Parathyroid adenoma (tissue), 2 donors: ENCODE data around the gene ERCC2.
"Not testable (repeated sequence)": the region's sequence is repeated elsewhere in the genome, so short reads cannot be mapped to it uniquely, and the experiment has no call there.

Source experiments
- H2AFZ ChIP-seq: fragments of 300-600 bp; sonication (generic); one replicate; pipeline ENCODE4 v1.7.0; 2017; ENCODE audit warnings: antibody characterized with exemption, mild to moderate bottlenecking
- H3K27ac ChIP-seq: fragments of 300-600 bp; sonication (generic); one replicate; pipeline ENCODE4 v1.7.0; 2017
- H3K27me3 ChIP-seq: fragments of 300-600 bp; sonication (generic); one replicate; pipeline ENCODE4 v1.7.0; 2017; ENCODE audit warnings: low read length; ENCODE audit not compliant: control insufficient read depth, insufficient read depth
- H3K36me3 ChIP-seq: fragments of 300-600 bp; sonication (generic); one replicate; pipeline ENCODE4 v1.7.0; 2017; ENCODE audit warnings: low read length; ENCODE audit not compliant: control insufficient read depth, insufficient read depth
- H3K4me1 ChIP-seq: fragments of 300-600 bp; sonication (generic); one replicate; pipeline ENCODE4 v1.7.0; 2017; ENCODE audit warnings: control low read depth
- H3K4me2 ChIP-seq: fragments of 300-600 bp; sonication (generic); one replicate; pipeline ENCODE4 v1.7.0; 2017; ENCODE audit warnings: low read length
- H3K4me3 ChIP-seq: fragments of 300-600 bp; sonication (generic); one replicate; pipeline ENCODE4 v1.7.0; 2017; ENCODE audit warnings: low read depth, low read length
- H3K79me2 ChIP-seq: fragments of 300-600 bp; sonication (generic); one replicate; pipeline ENCODE4 v1.7.0; 2017; ENCODE audit warnings: control low read depth
- H3K9ac ChIP-seq: fragments of 300-600 bp; sonication (generic); one replicate; pipeline ENCODE4 v1.7.0; 2017; ENCODE audit warnings: mild to moderate bottlenecking
- H3K9me3 ChIP-seq: fragments of 300-600 bp; sonication (generic); one replicate; pipeline ENCODE4 v1.7.0; 2017; ENCODE audit warnings: low read length; ENCODE audit not compliant: control insufficient read depth
- TF ChIP-seq, protein P1 (sequence below): fragments of 300-600 bp; sonication (generic); IDR thresholded peaks from one replicate; pipeline ENCODE4 v1.7.0; 2017; ENCODE audit warnings: antibody characterized with exemption, mild to moderate bottlenecking
- donor health status: primary hyperparathyroidism.

ERCC2 gene

DNA sequence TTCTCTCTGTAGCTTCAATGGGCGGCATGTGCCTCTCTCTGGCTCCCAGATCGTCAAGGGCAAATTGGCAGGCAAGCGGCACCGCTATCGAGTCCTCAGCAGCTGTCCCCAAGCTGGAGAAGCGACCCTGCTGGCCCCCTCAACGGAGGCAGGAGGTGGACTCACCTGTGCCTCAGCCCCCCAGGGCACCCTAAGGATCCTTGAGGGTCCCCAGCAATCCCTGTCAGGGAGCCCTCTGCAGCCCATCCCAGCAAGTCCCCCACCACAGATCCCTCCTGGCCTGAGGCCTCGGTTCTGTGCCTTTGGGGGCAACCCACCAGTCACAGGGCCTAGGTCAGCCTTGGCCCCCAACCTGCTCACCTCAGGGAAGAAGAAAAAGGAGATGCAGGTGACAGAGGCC is 37.7 kb upstream of the ERCC2 start:
- H3K27me3 ChIP-seq = no peaks in the 10 kb centered on the region
- H3K4me1 ChIP-seq = peaks cover 8% of the 10 kb centered on the region
- peaks cover 6% of the 10 kb centered on the region for H3K79me2 ChIP-seq
- H3K4me2 ChIP-seq = no peak overlapping the region
- no peaks in the 10 kb centered on the region for H3K9me3 ChIP-seq
- TF ChIP-seq, protein P1, sequence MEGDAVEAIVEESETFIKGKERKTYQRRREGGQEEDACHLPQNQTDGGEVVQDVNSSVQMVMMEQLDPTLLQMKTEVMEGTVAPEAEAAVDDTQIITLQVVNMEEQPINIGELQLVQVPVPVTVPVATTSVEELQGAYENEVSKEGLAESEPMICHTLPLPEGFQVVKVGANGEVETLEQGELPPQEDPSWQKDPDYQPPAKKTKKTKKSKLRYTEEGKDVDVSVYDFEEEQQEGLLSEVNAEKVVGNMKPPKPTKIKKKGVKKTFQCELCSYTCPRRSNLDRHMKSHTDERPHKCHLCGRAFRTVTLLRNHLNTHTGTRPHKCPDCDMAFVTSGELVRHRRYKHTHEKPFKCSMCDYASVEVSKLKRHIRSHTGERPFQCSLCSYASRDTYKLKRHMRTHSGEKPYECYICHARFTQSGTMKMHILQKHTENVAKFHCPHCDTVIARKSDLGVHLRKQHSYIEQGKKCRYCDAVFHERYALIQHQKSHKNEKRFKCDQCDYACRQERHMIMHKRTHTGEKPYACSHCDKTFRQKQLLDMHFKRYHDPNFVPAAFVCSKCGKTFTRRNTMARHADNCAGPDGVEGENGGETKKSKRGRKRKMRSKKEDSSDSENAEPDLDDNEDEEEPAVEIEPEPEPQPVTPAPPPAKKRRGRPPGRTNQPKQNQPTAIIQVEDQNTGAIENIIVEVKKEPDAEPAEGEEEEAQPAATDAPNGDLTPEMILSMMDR = no peak
- no peaks in the 10 kb centered on the region for H3K36me3 ChIP-seq
- H3K27ac ChIP-seq = no peak overlapping the region
- no peak overlapping the region for H2AFZ ChIP-seq
- H3K4me3 ChIP-seq = no peak overlapping the region
- no peak overlapping the region for H3K9ac ChIP-seq

DNA sequence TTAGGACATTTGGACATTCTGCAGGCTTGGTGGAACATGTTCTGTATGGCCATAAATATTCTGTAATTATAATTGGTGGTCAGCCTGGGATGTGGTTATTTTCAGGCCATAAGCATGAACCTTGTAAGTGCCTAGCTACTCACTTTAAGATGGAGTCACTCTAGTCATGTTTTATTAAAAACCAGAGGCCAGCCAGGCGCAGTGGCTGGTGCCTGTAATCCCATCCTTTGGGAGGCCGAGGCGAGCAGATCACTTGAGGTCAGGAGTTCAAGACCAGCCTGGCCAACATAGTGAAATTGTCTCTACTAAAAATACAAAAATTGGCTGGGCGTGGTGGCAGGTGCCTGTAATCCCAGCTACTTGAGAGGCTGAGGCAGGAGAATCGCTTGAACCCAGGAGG is 37.2 kb upstream of the ERCC2 start:
- not testable (repeated sequence) for H3K79me2 ChIP-seq, H2AFZ ChIP-seq, H3K9me3 ChIP-seq, H3K27ac ChIP-seq, H3K36me3 ChIP-seq, H3K27me3 ChIP-seq, H3K9ac ChIP-seq, H3K4me2 ChIP-seq, H3K4me1 ChIP-seq
- peak overlapping the region; percentile 80 for H3K4me3 ChIP-seq

DNA sequence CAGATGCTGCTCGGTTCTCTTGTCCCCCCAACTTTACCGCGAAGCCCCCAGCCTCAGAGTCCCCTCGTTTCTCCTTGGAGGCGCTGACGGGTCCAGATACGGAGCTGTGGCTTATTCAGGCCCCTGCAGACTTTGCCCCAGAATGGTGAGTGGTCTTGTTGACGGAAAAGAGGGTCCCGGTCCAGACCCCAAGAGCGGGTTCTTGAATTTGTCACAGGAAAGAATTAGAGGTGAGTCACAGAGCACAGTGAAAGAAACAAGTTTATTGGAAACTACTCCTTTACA is 36.7 kb upstream of the ERCC2 start:
- H3K4me2 ChIP-seq = peak overlapping the region; percentile 59
- H3K9ac ChIP-seq = no peak overlapping the region
- H3K4me1 ChIP-seq = peaks cover 8% of the 10 kb centered on the region
- H3K27me3 ChIP-seq = no peaks in the 10 kb centered on the region
- no peaks in the 10 kb centered on the region for H3K9me3 ChIP-seq
- no peaks in the 10 kb centered on the region for H3K36me3 ChIP-seq
- peak overlapping the region; percentile 80 for H3K4me3 ChIP-seq
- no peak overlapping the region for H3K27ac ChIP-seq
- H2AFZ ChIP-seq = no peak overlapping the region
- peaks cover 6% of the 10 kb centered on the region for H3K79me2 ChIP-seq
- TF ChIP-seq, protein P1 = no peak

DNA sequence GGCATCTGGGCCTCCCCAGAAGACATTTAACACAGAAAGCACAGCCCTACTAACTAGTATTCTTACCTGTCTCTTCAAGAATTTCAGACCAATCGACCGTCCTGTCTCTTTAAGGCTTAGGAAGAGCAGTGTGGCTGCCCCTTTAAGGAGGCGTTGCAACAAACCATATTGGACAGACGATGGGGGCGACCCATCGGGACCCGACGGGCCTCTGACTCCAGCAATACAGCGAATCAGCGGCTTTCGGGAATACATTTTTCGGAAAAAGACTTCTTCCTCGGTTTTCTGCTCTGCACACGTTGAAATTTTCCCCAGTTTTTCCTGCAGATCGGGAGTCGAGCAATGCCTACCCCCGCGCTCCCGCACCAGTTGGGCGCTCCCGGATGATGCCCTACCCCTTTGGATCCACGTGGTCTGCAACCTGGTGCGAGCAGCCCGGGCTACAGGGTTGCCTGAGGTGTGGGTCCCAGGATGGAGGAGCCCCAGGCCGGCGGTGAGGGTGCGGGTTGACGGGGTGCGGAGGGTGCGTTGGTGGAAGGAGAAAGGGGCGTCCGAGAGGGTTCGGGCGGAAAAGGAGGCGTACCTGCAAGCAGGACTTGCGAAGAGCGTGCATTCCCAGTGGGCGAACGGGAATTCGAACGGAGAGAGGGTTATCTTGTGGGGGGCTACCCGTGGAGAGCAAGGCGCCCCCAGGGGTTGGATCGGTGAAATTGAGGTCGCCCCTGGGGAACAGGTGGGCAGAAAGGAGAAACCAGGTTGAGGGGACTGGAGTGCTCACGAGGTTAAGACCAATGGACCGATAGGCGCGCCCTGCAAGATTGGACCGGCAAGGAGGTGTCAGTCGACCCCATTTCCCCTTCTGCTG is 36.1 kb upstream of the ERCC2 start, which contains the start of gene POLR1G:
Gene POLR1G, plus strand, starts transcription at position 419 of the 865 bp plus-strand sequence. Its CDS starts 53 bp downstream, at position 472.
- Histone ChIP-seq H3K9me3 (no peaks in the 10 kb centered on the region), H3K79me2 (peaks cover 6% of the 10 kb centered on the region), H3K9ac (peak within 1 kb of the TSS; percentile 64), H3K36me3 (no peaks in the 10 kb centered on the region), H3K4me1 (peaks cover 8% of the 10 kb centered on the region), H3K4me2 (peak within 1 kb of the TSS; percentile 59), H3K27ac (peak within 1 kb of the TSS; percentile 99), H3K4me3 (peak within 1 kb of the TSS; percentile 80), H2AFZ (peak within 1 kb of the TSS; percentile 99), H3K27me3 (no peaks in the 10 kb centered on the region)
- TF ChIP-seq, protein P1 = no peak

DNA sequence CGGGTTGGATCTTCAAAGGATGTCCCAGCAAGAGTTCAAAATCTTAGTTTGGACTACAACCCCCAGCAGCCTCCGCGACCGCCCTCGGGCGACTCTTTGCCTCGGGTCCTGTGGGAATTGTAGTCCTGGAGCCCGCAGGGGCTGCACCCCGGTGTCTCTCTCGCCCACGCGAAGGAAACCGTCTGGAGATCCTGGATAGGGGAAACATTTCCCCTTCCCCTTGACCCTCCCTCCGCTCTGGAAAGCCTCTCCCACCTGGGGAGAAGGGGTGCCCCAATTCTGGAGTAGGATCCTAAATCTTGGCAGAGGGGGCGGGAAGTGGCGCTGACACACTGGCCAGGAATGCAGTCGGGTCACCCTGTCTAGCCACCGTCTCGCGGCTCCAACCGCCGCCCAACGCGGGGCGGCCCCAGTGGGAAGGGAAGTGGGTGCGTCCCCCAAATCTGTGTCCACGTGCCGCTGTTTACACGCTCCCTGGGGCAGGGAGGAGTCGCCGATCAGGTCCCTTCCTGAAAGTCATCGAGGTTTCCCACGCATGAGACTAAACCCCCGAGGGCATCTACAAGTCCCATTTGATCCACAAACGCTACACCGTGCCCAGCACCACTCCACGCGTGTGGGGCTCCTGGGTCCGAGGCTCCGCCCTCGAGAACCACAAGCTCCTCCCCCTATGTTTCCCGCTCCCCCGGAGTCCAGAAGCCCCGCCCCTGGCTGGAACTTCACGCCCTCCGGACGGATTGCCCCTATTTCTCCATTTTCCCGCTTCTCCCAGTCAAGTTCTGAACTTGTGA is 35.3 kb upstream of the ERCC2 start:
- Histone ChIP-seq H3K27ac (peak overlapping the region; percentile 99), H3K27me3 (no peaks in the 10 kb centered on the region), H3K4me3 (peak overlapping the region; percentile 80), H2AFZ (peak overlapping the region; percentile 99), H3K9ac (peak overlapping the region; percentile 64), H3K9me3 (no peaks in the 10 kb centered on the region), H3K79me2 (peaks cover 6% of the 10 kb centered on the region), H3K4me1 (peaks cover 8% of the 10 kb centered on the region), H3K36me3 (no peaks in the 10 kb centered on the region), H3K4me2 (peak overlapping the region; percentile 59)
- TF ChIP-seq, protein P1 = no peak
